Measurements from ENCODE around the gene ANXA10. TPM values are rescaled to one million over a fixed set of nuclear protein-coding genes. Genes with fewer than 3 reads are reported as not detected.
"Not testable (repeated sequence)": the region's sequence is repeated elsewhere in the genome, so short reads cannot be mapped to it uniquely, and the experiment has no call there.

Gene ANXA10
- total RNA-seq (2014; rRNA removed; shearing (Covaris generic)), result 1.7 and 3.6 TPM in 2 replicates

GRCh38 chr4:168092176-168092712 lies at the start of gene ANXA10:
Gene ANXA10, plus strand, starts transcription at chr4:168092537. Its CDS starts 164 bp downstream, at chr4:168092701.
- no peak for DNase-seq (ENCODE audit: low spot score)

- no peak for DNase-seq (ENCODE audit: low spot score)
Measured at GRCh38 chr4:168045354-168045753, 47.0 kb upstream of the ANXA10 start.

GRCh38 chr4:168050002-168050401 lies 42.3 kb upstream of the ANXA10 start:
- DNase-seq (ENCODE audit: low spot score), result no peak

- no peak for DNase-seq (ENCODE audit: low spot score)
Measured at GRCh38 chr4:168051526-168051925, 40.8 kb upstream of the ANXA10 start.

GRCh38 chr4:168057412-168057811 lies 34.9 kb upstream of the ANXA10 start:
- no peak for DNase-seq (ENCODE audit: low spot score)

- no peak for DNase-seq (ENCODE audit: low spot score)
Measured at GRCh38 chr4:168059251-168059650, 33.1 kb upstream of the ANXA10 start.

- DNase-seq (ENCODE audit: low spot score), result no peak
Measured at GRCh38 chr4:168063031-168063430, 29.3 kb upstream of the ANXA10 start.

GRCh38 chr4:168070903-168071302 lies 21.4 kb upstream of the ANXA10 start:
- DNase-seq (ENCODE audit: low spot score), result no peak

- DNase-seq (ENCODE audit: low spot score), result no peak
Measured at GRCh38 chr4:168071304-168071703, 21.0 kb upstream of the ANXA10 start.

GRCh38 chr4:168074861-168075260 lies 17.5 kb upstream of the ANXA10 start:
- no peak for DNase-seq (ENCODE audit: low spot score)

GRCh38 chr4:168076989-168077725 lies 15.2 kb upstream of the ANXA10 start:
- peak; percentile 64 for DNase-seq (ENCODE audit: low spot score)

- DNase-seq (ENCODE audit: low spot score), result no peak
Measured at GRCh38 chr4:168077726-168078239, 14.6 kb upstream of the ANXA10 start.

GRCh38 chr4:168082379-168082778 lies 10.0 kb upstream of the ANXA10 start:
- DNase-seq (ENCODE audit: low spot score), result no peak

- no peak for DNase-seq (ENCODE audit: low spot score)
Measured at GRCh38 chr4:168095776-168096406, 3.6 kb downstream of the ANXA10 start.

- no peak for DNase-seq (ENCODE audit: low spot score)
Measured at GRCh38 chr4:168096407-168096784, 4.1 kb downstream of the ANXA10 start.

GRCh38 chr4:168097161-168097560 lies 4.8 kb downstream of the ANXA10 start:
- DNase-seq (ENCODE audit: low spot score), result no peak

GRCh38 chr4:168098248-168098717 lies 5.9 kb downstream of the ANXA10 start:
- DNase-seq (ENCODE audit: low spot score), result no peak

GRCh38 chr4:168099195-168099594 lies 6.9 kb downstream of the ANXA10 start:
- DNase-seq (ENCODE audit: low spot score), result no peak

- DNase-seq (ENCODE audit: low spot score), result no peak
Measured at GRCh38 chr4:168101026-168101425, 8.7 kb downstream of the ANXA10 start.

GRCh38 chr4:168102403-168102802 lies 10.1 kb downstream of the ANXA10 start:
- no peak for DNase-seq (ENCODE audit: low spot score)

GRCh38 chr4:168109527-168109926 lies 17.2 kb downstream of the ANXA10 start:
- DNase-seq (ENCODE audit: low spot score), result no peak

GRCh38 chr4:168113059-168113458 lies 20.7 kb downstream of the ANXA10 start:
- DNase-seq (ENCODE audit: low spot score), result not testable (repeated sequence)
